GM12878 (cell line): ENCODE results near the gene TK2. TPM values are rescaled to one million over a fixed set of nuclear protein-coding genes. Genes with fewer than 3 reads are reported as not detected.

Experiments used
- ATAC-seq: fragments of 200-7000 bp; cut with Tn5 transposase; 3 replicates; pipeline ENCODE4 v1.9.1; 2020; ENCODE audit warnings: mild to moderate bottlenecking, moderate library complexity
- BruUV-seq: library from RNA; stranded (reverse); fragments of 400-500 nt; replicated peaks from 2 replicates; lab custom pipeline; 2021; lab: Mats Ljungman, UMichigan
- CTCF ChIA-PET: fragments of 300-600 bp; sonication (Branson Sonifier 250); formaldehyde crosslinking; extraction: SDS; loops from one replicate; lab custom pipeline; 2021; ENCODE audit warnings: inconsistent platforms; lab: Yijun Ruan, JAX
- POLR2A ChIA-PET: fragments of 350-600 bp; formaldehyde crosslinking; extraction: SDS; loops from one replicate; lab custom pipeline; 2021; ENCODE audit warnings: inconsistent platforms; lab: Charles Lee
- RAD21 ChIA-PET: fragments of 300-600 bp; sonication (Branson Sonifier 250); formaldehyde crosslinking; loops from one replicate; lab custom pipeline; 2023; ENCODE audit warnings: antibody characterized with exemption; ENCODE audit not compliant: unreplicated experiment; lab: Charles Lee
- SMC1A ChIA-PET: fragments of 300-600 bp; sonication (Branson Sonifier 250); formaldehyde crosslinking; loops from one replicate; lab custom pipeline; 2023; ENCODE audit not compliant: unreplicated experiment, uncharacterized antibody; lab: Charles Lee
- DNase-seq: peaks from one replicate; pipeline ENCODE4 v3.0.0-alpha.2; 2011; ENCODE audit warnings: low read depth, low spot score
- FAIRE-seq: peaks from 3 replicates; lab custom pipeline; 2011; peaks lifted over from hg19 to GRCh38; lab: Jason Lieb, UNC
- H2AFZ ChIP-seq: 2 replicates; pipeline ENCODE4 v1.6.0; 2011; ENCODE audit warnings: low read depth, low read length, control low read depth; ENCODE audit not compliant: control insufficient read depth
- H3K27ac ChIP-seq: 2 replicates; pipeline ENCODE4 v1.5.1; 2011; ENCODE audit warnings: control low read depth; ENCODE audit not compliant: control insufficient read depth, insufficient read depth
- H3K27me3 ChIP-seq, 2 experiments: replicated peaks in 1 of 2; 2 replicates each; pipeline versions ENCODE4 v1.6.0 to v1.6.1; 2011; ENCODE audit warnings: low read length in 1 of 2; ENCODE audit not compliant: control insufficient read depth in 2 of 2, insufficient read depth in 2 of 2
- H3K36me3 ChIP-seq, 2 experiments: 2 replicates each; pipeline ENCODE4 v1.5.1; 2011; ENCODE audit warnings: low read length in 1 of 2; ENCODE audit not compliant: control insufficient read depth in 2 of 2, insufficient read depth in 2 of 2
- H3K4me1 ChIP-seq: 2 replicates; pipeline ENCODE4 v1.6.1; 2011; ENCODE audit warnings: mild to moderate bottlenecking, low read length, moderate library complexity, mixed read lengths; ENCODE audit not compliant: control insufficient read depth, insufficient read depth
- H3K4me2 ChIP-seq: 2 replicates; pipeline ENCODE4 v1.6.0; 2011; ENCODE audit warnings: control low read depth; ENCODE audit not compliant: control insufficient read depth, insufficient read depth
- H3K4me3 ChIP-seq: fragments of 200-600 bp; sonication (generic); 2 replicates; pipeline ENCODE4 v1.5.1; 2016
- H3K79me2 ChIP-seq: 2 replicates; pipeline ENCODE4 v1.6.0; 2011; ENCODE audit warnings: low read length; ENCODE audit not compliant: control insufficient read depth, insufficient read depth
- H3K9ac ChIP-seq: 2 replicates; pipeline ENCODE4 v1.8.0; 2011; ENCODE audit warnings: low read length, control low read depth, mixed read lengths; ENCODE audit not compliant: control insufficient read depth, insufficient read depth
- H3K9me3 ChIP-seq: replicated peaks from 3 replicates; pipeline ENCODE4 v1.5.1; 2011; ENCODE audit warnings: mild to moderate bottlenecking, low read length; ENCODE audit not compliant: control insufficient read depth, insufficient read depth
- H4K20me1 ChIP-seq: 2 replicates; pipeline ENCODE4 v1.6.0; 2011; ENCODE audit not compliant: control insufficient read depth, insufficient read depth
- ASH2L ChIP-seq: fragments of 300-600, 200-600 bp; sonication (generic); IDR thresholded peaks from 2 replicates; pipeline ENCODE4 v1.6.1; 2017; ENCODE audit warnings: low read depth, mild to moderate bottlenecking, borderline replicate concordance
- BACH1 ChIP-seq: fragments of 450-650 bp; IDR thresholded peaks from 2 replicates; pipeline ENCODE4 v1.6.1; 2017; ENCODE audit warnings: mild to moderate bottlenecking, borderline replicate concordance
- EED ChIP-seq: sonication (generic); IDR thresholded peaks from 2 replicates; pipeline ENCODE4 v1.6.1; 2016; ENCODE audit warnings: antibody characterized with exemption, low read depth
- FOXK2 ChIP-seq: fragments of 450-650 bp; IDR thresholded peaks from 2 replicates; pipeline ENCODE4 v1.6.1; 2017; ENCODE audit warnings: mild to moderate bottlenecking, moderate library complexity
- HDAC6 ChIP-seq: fragments of 200-600 bp; sonication (generic); IDR thresholded peaks from one replicate; pipeline ENCODE4 v1.8.0; 2017; ENCODE audit warnings: antibody characterized with exemption; ENCODE audit not compliant: unreplicated experiment
- JUND ChIP-seq: IDR thresholded peaks from 2 replicates; pipeline ENCODE4 v1.6.1; 2012; ENCODE audit warnings: low read depth, mild to moderate bottlenecking, low read length, improper control_type of control experiment, moderate library complexity
- MTA2 ChIP-seq: fragments of 450-650 bp; IDR thresholded peaks from 2 replicates; pipeline ENCODE4 v1.6.1; 2016; ENCODE audit warnings: low read depth, mild to moderate bottlenecking, moderate library complexity
- NFXL1 ChIP-seq: fragments of 450-650 bp; IDR thresholded peaks from 2 replicates; pipeline ENCODE4 v1.6.1; 2017; ENCODE audit warnings: antibody characterized with exemption, mild to moderate bottlenecking, borderline replicate concordance
- PAX8 ChIP-seq: fragments of 450-650 bp; IDR thresholded peaks from 2 replicates; pipeline ENCODE4 v1.6.1; 2017; ENCODE audit warnings: mild to moderate bottlenecking, moderate library complexity
- RCOR1 ChIP-seq: conservative IDR thresholded peaks from 2 replicates; pipeline ENCODE4 v1.6.1; 2012; ENCODE audit warnings: low read depth, low read length, improper control_type of control experiment
- SMAD1 ChIP-seq: fragments of 450-650 bp; IDR thresholded peaks from 2 replicates; pipeline ENCODE4 v1.6.1; 2018; ENCODE audit warnings: mild to moderate bottlenecking, low read depth; ENCODE audit not compliant: partially characterized antibody
- TCF7 ChIP-seq: IDR thresholded peaks from 2 replicates; pipeline ENCODE4 v1.6.1; 2014; ENCODE audit warnings: antibody characterized with exemption, borderline replicate concordance
- ZNF24 ChIP-seq: fragments of 450-650 bp; IDR thresholded peaks from 2 replicates; pipeline ENCODE4 v1.6.1; 2017; ENCODE audit warnings: antibody characterized with exemption, mild to moderate bottlenecking
- ZNF274 ChIP-seq: IDR thresholded peaks from one replicate; pipeline ENCODE4 v1.8.0; 2011; ENCODE audit not compliant: insufficient read length, insufficient read depth
- ZZZ3 ChIP-seq: IDR thresholded peaks from 2 replicates; pipeline ENCODE4 v1.6.1; 2011; ENCODE audit warnings: low read depth; ENCODE audit not compliant: control insufficient read depth, insufficient read length
- WGBS: methylation state at CpG from one replicate; pipeline ENCODE4 v1.1.6; 2016; ENCODE audit warnings: low lambda C conversion rate; ENCODE audit not compliant: insufficient replicate concordance, insufficient coverage; ENCODE audit errors: missing lambda C conversion rate; 5-methylcytosine and 5-hydroxymethylcytosine counted together
- in situ Hi-C: fragments of 300-500 bp; cut with MboI; formaldehyde crosslinking; loops from 9 replicates; pipeline ENCODE4 v1.14.3; 2018; ENCODE audit warnings: mixed read lengths
- intact Hi-C: fragments of 100-400 bp; cut with micrococcal nuclease; formaldehyde crosslinking; loops from one replicate; pipeline ENCODE4 v1.14.2; 2022; ENCODE audit not compliant: unreplicated experiment
- polyA plus RNA-seq, 11 experiments: library from polyadenylated mRNA; depleted of rRNA in 4 of 11; unstranded in 6 of 11; stranded (reverse) in 5 of 11; fragments of >200 nt; fragmentation: Nextera tagmentation in 4 of 11; fragmentation: Illumina TruSeq in 1 of 11; extraction: Ambion mirVana in 4 of 11; extraction: Trizol in 1 of 11; gene quantifications; 1 replicate in 1 of 11; 2 replicates in 10 of 11; pipeline versions ENCODE4 v1.2.1 to v1.2.3, GENCODE V29; 2011 to 2016; ENCODE audit warnings: inconsistent platforms in 2 of 11, missing spikeins in 2 of 11, low read depth in 1 of 11
- total RNA-seq, 4 experiments: library from RNA; depleted of rRNA in 3 of 4; stranded (reverse); fragments of >200 nt in 3 of 4; fragmentation: Illumina TruSeq in 1 of 4; extraction: Trizol in 1 of 4; gene quantifications; 2 replicates each; pipeline versions ENCODE4 v1.2.1 to v1.2.3, GENCODE V29; 2013 to 2021
- TF ChIP-seq, protein P1 (sequence below): fragments of 450-650 bp; IDR thresholded peaks from 2 replicates; pipeline ENCODE4 v1.6.1; 2016; ENCODE audit warnings: mild to moderate bottlenecking, moderate library complexity, borderline replicate concordance
- TF ChIP-seq, protein P2 (sequence below): IDR thresholded peaks from 2 replicates; pipeline ENCODE4 v1.6.1; 2012; ENCODE audit warnings: low read length, inconsistent platforms

The TK2 gene
- total and polyA plus RNA-seq, 10 of the 15 experiments (the other 5 are each of a cell fraction or from before 2014, with no cell fraction given), result 1.3 to 12.4 (median 3.0) TPM

DNA sequence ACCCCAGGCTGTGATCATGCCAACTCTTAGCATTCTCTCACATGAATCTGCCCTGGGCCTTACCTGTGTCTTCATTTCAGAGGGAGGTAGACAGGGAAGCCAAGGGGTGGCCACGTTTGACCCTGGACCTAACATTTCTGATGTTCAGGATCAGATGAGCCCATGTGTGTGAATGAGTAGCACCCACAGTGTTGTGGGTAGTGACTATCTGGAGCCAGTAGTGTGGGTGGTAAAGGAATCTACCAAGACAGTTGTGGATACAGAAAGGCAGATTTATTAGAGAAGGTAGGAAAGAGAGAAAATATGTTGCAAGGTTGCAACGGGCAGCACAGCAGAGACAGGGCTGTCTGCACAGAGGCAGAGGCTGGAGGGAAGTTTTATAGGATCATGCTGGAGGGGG, 60.5 kb downstream of the TK2 start:
- Histone ChIP-seq H3K4me1 (no peaks in the 10 kb centered on the region), H3K27ac (no peak overlapping the region), H3K36me3 (no peaks in the 10 kb centered on the region), H3K9me3 (no peaks in the 10 kb centered on the region), H2AFZ (no peak overlapping the region), H3K27me3 (no peaks in the 10 kb centered on the region; a peak in 2 of 4 replicates), H4K20me1 (no peaks in the 10 kb centered on the region), H3K4me2 (no peak overlapping the region), H3K4me3 (no peak overlapping the region), H3K9ac (no peak overlapping the region), H3K79me2 (no peaks in the 10 kb centered on the region)
- ATAC-seq, result no peak
- 0% methylated on average over 2 of the region's 2 CpGs for WGBS
- intact Hi-C loops, result no loop called here
- no peak for TF ChIP-seq SMAD1
- TF ChIP-seq JUND, result no peak
- no peak for TF ChIP-seq ZNF274
- no peak for TF ChIP-seq BACH1
- TF ChIP-seq MTA2, result no peak
- TF ChIP-seq NFXL1, result no peak
- TF ChIP-seq TCF7, result no peak
- no peak for TF ChIP-seq PAX8
- TF ChIP-seq ZNF24, result no peak
- no peak for TF ChIP-seq FOXK2
- TF ChIP-seq ZZZ3, result no peak
- TF ChIP-seq, protein P1, sequence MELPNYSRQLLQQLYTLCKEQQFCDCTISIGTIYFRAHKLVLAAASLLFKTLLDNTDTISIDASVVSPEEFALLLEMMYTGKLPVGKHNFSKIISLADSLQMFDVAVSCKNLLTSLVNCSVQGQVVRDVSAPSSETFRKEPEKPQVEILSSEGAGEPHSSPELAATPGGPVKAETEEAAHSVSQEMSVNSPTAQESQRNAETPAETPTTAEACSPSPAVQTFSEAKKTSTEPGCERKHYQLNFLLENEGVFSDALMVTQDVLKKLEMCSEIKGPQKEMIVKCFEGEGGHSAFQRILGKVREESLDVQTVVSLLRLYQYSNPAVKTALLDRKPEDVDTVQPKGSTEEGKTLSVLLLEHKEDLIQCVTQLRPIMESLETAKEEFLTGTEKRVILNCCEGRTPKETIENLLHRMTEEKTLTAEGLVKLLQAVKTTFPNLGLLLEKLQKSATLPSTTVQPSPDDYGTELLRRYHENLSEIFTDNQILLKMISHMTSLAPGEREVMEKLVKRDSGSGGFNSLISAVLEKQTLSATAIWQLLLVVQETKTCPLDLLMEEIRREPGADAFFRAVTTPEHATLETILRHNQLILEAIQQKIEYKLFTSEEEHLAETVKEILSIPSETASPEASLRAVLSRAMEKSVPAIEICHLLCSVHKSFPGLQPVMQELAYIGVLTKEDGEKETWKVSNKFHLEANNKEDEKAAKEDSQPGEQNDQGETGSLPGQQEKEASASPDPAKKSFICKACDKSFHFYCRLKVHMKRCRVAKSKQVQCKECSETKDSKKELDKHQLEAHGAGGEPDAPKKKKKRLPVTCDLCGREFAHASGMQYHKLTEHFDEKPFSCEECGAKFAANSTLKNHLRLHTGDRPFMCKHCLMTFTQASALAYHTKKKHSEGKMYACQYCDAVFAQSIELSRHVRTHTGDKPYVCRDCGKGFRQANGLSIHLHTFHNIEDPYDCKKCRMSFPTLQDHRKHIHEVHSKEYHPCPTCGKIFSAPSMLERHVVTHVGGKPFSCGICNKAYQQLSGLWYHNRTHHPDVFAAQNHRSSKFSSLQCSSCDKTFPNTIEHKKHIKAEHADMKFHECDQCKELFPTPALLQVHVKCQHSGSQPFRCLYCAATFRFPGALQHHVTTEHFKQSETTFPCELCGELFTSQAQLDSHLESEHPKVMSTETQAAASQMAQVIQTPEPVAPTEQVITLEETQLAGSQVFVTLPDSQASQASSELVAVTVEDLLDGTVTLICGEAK, result no peak
- no peak for TF ChIP-seq HDAC6
- TF ChIP-seq EED, result no peak
- TF ChIP-seq, protein P2, sequence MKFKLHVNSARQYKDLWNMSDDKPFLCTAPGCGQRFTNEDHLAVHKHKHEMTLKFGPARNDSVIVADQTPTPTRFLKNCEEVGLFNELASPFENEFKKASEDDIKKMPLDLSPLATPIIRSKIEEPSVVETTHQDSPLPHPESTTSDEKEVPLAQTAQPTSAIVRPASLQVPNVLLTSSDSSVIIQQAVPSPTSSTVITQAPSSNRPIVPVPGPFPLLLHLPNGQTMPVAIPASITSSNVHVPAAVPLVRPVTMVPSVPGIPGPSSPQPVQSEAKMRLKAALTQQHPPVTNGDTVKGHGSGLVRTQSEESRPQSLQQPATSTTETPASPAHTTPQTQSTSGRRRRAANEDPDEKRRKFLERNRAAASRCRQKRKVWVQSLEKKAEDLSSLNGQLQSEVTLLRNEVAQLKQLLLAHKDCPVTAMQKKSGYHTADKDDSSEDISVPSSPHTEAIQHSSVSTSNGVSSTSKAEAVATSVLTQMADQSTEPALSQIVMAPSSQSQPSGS, result no peak
- TF ChIP-seq RCOR1, result no peak
- TF ChIP-seq ASH2L, result no peak
- RAD21 ChIA-PET, result interaction anchor here (1.3 kb wide), 1 partner anchor 132 kb away, joined by 3 read pairs; no protein-coding TSS in a partner anchor
- CTCF ChIA-PET, result interaction anchor here (1.0 kb wide), 1 partner anchor 73 kb away, joined by 5 read pairs; no protein-coding TSS in a partner anchor
- no peak for DNase-seq
- no TSS peak for BruUV-seq
- no peak for FAIRE-seq
- in situ Hi-C loops, result no loop called here
- POLR2A ChIA-PET, result no interaction called here
- SMC1A ChIA-PET, result no interaction called here
